ENCODE data around the gene AMMECR1.
"Not testable (repeated sequence)": the region's sequence is repeated elsewhere in the genome, so short reads cannot be mapped to it uniquely, and the experiment has no call there.

Gene AMMECR1

GRCh38 chrX:110317820-110318663 lies at the start of gene AMMECR1:
TSS of gene AMMECR1 (minus strand) at chrX:110318085. CDS start at chrX:110318071, 14 bp downstream.
- peak; percentile 73 to 80 for DNase-seq

- no peak for DNase-seq
Measured at GRCh38 chrX:110363244-110363643, 45.4 kb upstream of the AMMECR1 start.

- DNase-seq = no peak
Measured at GRCh38 chrX:110359273-110359672, 41.4 kb upstream of the AMMECR1 start.

GRCh38 chrX:110358548-110358947 lies 40.7 kb upstream of the AMMECR1 start, which contains the start of gene RTL9:
TSS of gene RTL9 (plus strand) at chrX:110358848. CDS start at chrX:110450618, 91,770 bp downstream.
- no peak for DNase-seq

- no peak for DNase-seq
Measured at GRCh38 chrX:110346681-110347080, 28.8 kb upstream of the AMMECR1 start.

GRCh38 chrX:110341189-110342035 lies 23.5 kb upstream of the AMMECR1 start:
- no peak for DNase-seq

- DNase-seq = no peak
Measured at GRCh38 chrX:110338935-110339334, 21.1 kb upstream of the AMMECR1 start.

GRCh38 chrX:110333458-110333857 lies 15.6 kb upstream of the AMMECR1 start:
- DNase-seq = not testable (repeated sequence)

GRCh38 chrX:110331444-110332030 lies 13.7 kb upstream of the AMMECR1 start:
- DNase-seq = no peak

- DNase-seq = not testable (repeated sequence)
Measured at GRCh38 chrX:110328613-110329012, 10.7 kb upstream of the AMMECR1 start.

GRCh38 chrX:110327336-110327735 lies 9.5 kb upstream of the AMMECR1 start:
- no peak for DNase-seq

GRCh38 chrX:110326712-110327111 lies 8.8 kb upstream of the AMMECR1 start:
- no peak for DNase-seq

- DNase-seq = no peak
Measured at GRCh38 chrX:110322603-110323002, 4.7 kb upstream of the AMMECR1 start.

GRCh38 chrX:110321670-110322069 lies 3.8 kb upstream of the AMMECR1 start:
- no peak for DNase-seq

GRCh38 chrX:110321081-110321480 lies 3.2 kb upstream of the AMMECR1 start:
- DNase-seq = no peak

- no peak for DNase-seq
Measured at GRCh38 chrX:110320381-110320987, 2.6 kb upstream of the AMMECR1 start.

GRCh38 chrX:110318664-110318968 lies 731 bp upstream of the AMMECR1 start:
- no peak for DNase-seq

GRCh38 chrX:110317061-110317819 lies 645 bp downstream of the AMMECR1 start:
- DNase-seq = peak; percentile 13 to 22

- no peak for DNase-seq
Measured at GRCh38 chrX:110316351-110317060, 1.4 kb downstream of the AMMECR1 start.

- no peak for DNase-seq
Measured at GRCh38 chrX:110315551-110315950, 2.3 kb downstream of the AMMECR1 start.

GRCh38 chrX:110311437-110312230 lies 6.3 kb downstream of the AMMECR1 start:
- no peak for DNase-seq
